C4-2B (cell line): ENCODE data around the gene KMT2E.

Experiments
- CTCF ChIP-seq: fragments of 450-650 bp; conservative IDR thresholded peaks from 2 replicates; pipeline ENCODE4 v1.5.1; 2017; ENCODE audit warnings: mild to moderate bottlenecking
- ZFX ChIP-seq: fragments of 450-650 bp; IDR thresholded peaks from 2 replicates; pipeline ENCODE4 v1.6.1; 2017

GRCh38 chr7:105003275-105003674 lies 10.7 kb upstream of the KMT2E start:
- no peak for TF ChIP-seq CTCF
- TF ChIP-seq ZFX: no peak
